OCI-LY3 (cell line): ENCODE results near the gene KHSRP.

Source experiments
- EZH2phosphoT487 ChIP-seq: fragments of 200-600 bp; shearing (Covaris generic); IDR thresholded peaks from 2 replicates; pipeline ENCODE4 v1.6.1; 2018; ENCODE audit warnings: antibody characterized with exemption, mixed run types, low read depth
- TF ChIP-seq, protein P1 (sequence below): fragments of 200-600, 300-600 bp; sonication (generic); IDR thresholded peaks from 2 replicates; pipeline ENCODE4 v1.5.1; 2014; ENCODE audit warnings: antibody characterized with exemption, low read length, low read depth

DNA sequence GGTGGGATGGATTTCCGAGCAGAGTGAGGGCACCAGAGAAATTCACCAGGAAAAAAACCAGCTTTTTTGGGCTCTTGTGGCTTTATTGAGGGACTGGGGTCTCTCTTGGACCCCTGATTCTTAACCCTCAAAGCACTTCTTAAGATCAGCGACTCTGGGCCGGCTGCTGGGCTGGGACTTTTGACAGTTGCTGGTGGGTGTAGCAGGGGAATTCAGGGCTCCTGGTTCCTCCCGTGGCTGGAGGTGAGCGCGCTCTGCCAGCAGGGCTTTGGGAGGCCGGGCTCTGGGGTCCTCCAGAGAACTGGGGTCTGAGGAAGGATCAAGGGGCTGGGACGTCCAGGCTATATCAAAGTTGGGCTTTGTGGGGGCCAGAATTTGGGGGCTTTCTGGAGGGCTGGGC, 42.8 kb upstream of the KHSRP start:
- TF ChIP-seq, protein P1, sequence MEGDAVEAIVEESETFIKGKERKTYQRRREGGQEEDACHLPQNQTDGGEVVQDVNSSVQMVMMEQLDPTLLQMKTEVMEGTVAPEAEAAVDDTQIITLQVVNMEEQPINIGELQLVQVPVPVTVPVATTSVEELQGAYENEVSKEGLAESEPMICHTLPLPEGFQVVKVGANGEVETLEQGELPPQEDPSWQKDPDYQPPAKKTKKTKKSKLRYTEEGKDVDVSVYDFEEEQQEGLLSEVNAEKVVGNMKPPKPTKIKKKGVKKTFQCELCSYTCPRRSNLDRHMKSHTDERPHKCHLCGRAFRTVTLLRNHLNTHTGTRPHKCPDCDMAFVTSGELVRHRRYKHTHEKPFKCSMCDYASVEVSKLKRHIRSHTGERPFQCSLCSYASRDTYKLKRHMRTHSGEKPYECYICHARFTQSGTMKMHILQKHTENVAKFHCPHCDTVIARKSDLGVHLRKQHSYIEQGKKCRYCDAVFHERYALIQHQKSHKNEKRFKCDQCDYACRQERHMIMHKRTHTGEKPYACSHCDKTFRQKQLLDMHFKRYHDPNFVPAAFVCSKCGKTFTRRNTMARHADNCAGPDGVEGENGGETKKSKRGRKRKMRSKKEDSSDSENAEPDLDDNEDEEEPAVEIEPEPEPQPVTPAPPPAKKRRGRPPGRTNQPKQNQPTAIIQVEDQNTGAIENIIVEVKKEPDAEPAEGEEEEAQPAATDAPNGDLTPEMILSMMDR, result no peak
- TF ChIP-seq EZH2phosphoT487, result no peak
